Vagina (tissue), 2 donors: Measurements from ENCODE around the gene LAMC3.

Experiments used
- CTCF ChIP-seq, 3 experiments: fragments of 450-650 bp in 2 of 3; fragments of 200-600 bp in 1 of 3; sonication (generic) in 1 of 3; IDR thresholded peaks; one replicate each; pipeline ENCODE4 v1.5.1; 2017 to 2019; ENCODE audit warnings: antibody characterized with exemption in 3 of 3, mild to moderate bottlenecking in 2 of 3, moderate library complexity in 2 of 3
- POLR2AphosphoS5 ChIP-seq, 2 donors: sonication (generic); formaldehyde crosslinking; IDR thresholded peaks; one replicate each; pipeline ENCODE4 v1.9.0; 2017; ENCODE audit warnings: antibody characterized with exemption in 2 of 2, mild to moderate bottlenecking in 2 of 2, low read depth in 1 of 2; ENCODE audit not compliant: insufficient read depth in 1 of 2

GRCh38 chr9:131125038-131125287, 116.0 kb downstream of the LAMC3 start:
- TF ChIP-seq CTCF (IDR thresholded peaks at IDR 0.05) = no peak
- no peak for TF ChIP-seq POLR2AphosphoS5 (IDR thresholded peaks at IDR 0.05; ENCODE audit: insufficient read depth in 1 of 2, low read depth in 1 of 2)
